Measurements from ENCODE around the gene TLCD2. TPM values are rescaled to one million over a fixed set of nuclear protein-coding genes. Genes with fewer than 3 reads are reported as not detected.

TLCD2 gene
- total and polyA plus RNA-seq, 2 of the 13 experiments (the other 11 are each of a cell fraction or from before 2014, with no cell fraction given), result 0.90 to 1.1 TPM

DNA sequence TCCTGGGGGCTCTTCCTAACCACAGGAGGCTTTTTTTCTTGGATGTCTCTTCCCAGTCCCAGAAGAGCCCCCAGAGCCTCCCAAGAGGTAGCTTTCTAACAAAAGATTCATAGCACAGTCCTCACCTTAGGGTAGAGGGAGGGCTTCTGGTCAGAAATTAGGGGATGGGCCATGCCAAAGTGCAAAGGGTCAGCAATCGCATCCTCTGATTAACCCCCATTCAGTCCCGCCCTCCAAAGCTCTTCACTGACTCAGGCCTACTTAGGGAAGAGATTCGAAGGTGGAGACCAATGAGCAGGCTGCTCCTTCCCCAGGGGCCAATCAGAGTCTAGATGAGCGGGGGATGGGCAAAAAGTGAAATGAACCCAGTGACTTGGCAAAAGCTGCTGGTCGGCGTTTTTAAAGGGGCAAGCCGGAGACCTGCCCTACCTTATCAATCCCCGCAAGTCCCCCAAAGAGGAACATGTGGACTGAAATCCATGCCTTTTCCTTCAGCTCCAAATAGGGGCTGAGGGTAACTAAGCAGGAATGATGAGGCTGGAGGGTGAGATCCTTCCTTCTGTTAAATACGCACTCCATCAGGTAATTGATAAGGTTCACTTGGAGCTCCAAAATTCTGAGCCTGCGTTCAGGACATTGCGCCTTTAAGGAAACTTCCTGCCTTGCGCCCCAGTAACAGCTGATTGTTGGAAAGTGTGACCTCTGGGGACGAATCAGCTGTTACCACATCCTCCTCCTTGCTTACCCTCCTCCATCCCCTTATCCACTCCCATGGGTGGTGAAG lies 6.9 kb upstream of the TLCD2 start (continued):
- TF ChIP-seq ZSCAN9 (CRISPR knock-in tag; IDR thresholded peaks at IDR 0.05; ENCODE audit: borderline replicate concordance) (no peak), ETV5 (CRISPR knock-in tag; IDR thresholded peaks at IDR 0.05; ENCODE audit: borderline replicate concordance) (peak; percentile 5; the same call in 1 of the 2 replicates), ESRRA (CRISPR knock-in tag; IDR thresholded peaks at IDR 0.05; ENCODE audit: low read depth) (no peak), FOXK1 (CRISPR knock-in tag; IDR thresholded peaks at IDR 0.05; ENCODE audit: borderline replicate concordance, low read depth) (no peak; the same call in 1 of the 2 replicates), KAT8 (CRISPR knock-in tag; IDR thresholded peaks at IDR 0.05) (peak; percentile 53), ATAD3A (CRISPR knock-in tag; IDR thresholded peaks at IDR 0.05) (no peak), KLF16 (CRISPR knock-in tag; IDR thresholded peaks at IDR 0.05) (no peak), HES4 (CRISPR knock-in tag; IDR thresholded peaks at IDR 0.05; ENCODE audit: borderline replicate concordance) (0 out of 2 replicates have a peak, but pooled peaks have one; percentile 34), ZNF430 (CRISPR knock-in tag; IDR thresholded peaks at IDR 0.05) (no peak), ZNF550 (CRISPR knock-in tag; IDR thresholded peaks at IDR 0.05; ENCODE audit: borderline replicate concordance) (no peak), PCBP2 (optimal IDR thresholded peaks at IDR 0.05; ENCODE audit: low read depth, low read length, poor library complexity, severe bottlenecking) (no peak)
- TF ChIP-seq, protein P1, sequence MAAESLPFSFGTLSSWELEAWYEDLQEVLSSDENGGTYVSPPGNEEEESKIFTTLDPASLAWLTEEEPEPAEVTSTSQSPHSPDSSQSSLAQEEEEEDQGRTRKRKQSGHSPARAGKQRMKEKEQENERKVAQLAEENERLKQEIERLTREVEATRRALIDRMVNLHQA (CRISPR knock-in tag; IDR thresholded peaks at IDR 0.05), result no peak
- TF ChIP-seq, protein P2, sequence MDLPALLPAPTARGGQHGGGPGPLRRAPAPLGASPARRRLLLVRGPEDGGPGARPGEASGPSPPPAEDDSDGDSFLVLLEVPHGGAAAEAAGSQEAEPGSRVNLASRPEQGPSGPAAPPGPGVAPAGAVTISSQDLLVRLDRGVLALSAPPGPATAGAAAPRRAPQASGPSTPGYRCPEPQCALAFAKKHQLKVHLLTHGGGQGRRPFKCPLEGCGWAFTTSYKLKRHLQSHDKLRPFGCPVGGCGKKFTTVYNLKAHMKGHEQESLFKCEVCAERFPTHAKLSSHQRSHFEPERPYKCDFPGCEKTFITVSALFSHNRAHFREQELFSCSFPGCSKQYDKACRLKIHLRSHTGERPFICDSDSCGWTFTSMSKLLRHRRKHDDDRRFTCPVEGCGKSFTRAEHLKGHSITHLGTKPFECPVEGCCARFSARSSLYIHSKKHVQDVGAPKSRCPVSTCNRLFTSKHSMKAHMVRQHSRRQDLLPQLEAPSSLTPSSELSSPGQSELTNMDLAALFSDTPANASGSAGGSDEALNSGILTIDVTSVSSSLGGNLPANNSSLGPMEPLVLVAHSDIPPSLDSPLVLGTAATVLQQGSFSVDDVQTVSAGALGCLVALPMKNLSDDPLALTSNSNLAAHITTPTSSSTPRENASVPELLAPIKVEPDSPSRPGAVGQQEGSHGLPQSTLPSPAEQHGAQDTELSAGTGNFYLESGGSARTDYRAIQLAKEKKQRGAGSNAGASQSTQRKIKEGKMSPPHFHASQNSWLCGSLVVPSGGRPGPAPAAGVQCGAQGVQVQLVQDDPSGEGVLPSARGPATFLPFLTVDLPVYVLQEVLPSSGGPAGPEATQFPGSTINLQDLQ (CRISPR knock-in tag; IDR thresholded peaks at IDR 0.05), result no peak
- TF ChIP-seq, protein P3, sequence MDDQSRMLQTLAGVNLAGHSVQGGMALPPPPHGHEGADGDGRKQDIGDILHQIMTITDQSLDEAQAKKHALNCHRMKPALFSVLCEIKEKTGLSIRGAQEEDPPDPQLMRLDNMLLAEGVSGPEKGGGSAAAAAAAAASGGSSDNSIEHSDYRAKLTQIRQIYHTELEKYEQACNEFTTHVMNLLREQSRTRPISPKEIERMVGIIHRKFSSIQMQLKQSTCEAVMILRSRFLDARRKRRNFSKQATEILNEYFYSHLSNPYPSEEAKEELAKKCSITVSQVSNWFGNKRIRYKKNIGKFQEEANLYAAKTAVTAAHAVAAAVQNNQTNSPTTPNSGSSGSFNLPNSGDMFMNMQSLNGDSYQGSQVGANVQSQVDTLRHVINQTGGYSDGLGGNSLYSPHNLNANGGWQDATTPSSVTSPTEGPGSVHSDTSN (CRISPR knock-in tag; IDR thresholded peaks at IDR 0.05; ENCODE audit: borderline replicate concordance), result no peak
- TF ChIP-seq, protein P4, sequence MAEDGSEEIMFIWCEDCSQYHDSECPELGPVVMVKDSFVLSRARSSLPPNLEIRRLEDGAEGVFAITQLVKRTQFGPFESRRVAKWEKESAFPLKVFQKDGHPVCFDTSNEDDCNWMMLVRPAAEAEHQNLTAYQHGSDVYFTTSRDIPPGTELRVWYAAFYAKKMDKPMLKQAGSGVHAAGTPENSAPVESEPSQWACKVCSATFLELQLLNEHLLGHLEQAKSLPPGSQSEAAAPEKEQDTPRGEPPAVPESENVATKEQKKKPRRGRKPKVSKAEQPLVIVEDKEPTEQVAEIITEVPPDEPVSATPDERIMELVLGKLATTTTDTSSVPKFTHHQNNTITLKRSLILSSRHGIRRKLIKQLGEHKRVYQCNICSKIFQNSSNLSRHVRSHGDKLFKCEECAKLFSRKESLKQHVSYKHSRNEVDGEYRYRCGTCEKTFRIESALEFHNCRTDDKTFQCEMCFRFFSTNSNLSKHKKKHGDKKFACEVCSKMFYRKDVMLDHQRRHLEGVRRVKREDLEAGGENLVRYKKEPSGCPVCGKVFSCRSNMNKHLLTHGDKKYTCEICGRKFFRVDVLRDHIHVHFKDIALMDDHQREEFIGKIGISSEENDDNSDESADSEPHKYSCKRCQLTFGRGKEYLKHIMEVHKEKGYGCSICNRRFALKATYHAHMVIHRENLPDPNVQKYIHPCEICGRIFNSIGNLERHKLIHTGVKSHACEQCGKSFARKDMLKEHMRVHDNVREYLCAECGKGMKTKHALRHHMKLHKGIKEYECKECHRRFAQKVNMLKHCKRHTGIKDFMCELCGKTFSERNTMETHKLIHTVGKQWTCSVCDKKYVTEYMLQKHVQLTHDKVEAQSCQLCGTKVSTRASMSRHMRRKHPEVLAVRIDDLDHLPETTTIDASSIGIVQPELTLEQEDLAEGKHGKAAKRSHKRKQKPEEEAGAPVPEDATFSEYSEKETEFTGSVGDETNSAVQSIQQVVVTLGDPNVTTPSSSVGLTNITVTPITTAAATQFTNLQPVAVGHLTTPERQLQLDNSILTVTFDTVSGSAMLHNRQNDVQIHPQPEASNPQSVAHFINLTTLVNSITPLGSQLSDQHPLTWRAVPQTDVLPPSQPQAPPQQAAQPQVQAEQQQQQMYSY (CRISPR knock-in tag; IDR thresholded peaks at IDR 0.05), result no peak
- TF ChIP-seq, protein P5, sequence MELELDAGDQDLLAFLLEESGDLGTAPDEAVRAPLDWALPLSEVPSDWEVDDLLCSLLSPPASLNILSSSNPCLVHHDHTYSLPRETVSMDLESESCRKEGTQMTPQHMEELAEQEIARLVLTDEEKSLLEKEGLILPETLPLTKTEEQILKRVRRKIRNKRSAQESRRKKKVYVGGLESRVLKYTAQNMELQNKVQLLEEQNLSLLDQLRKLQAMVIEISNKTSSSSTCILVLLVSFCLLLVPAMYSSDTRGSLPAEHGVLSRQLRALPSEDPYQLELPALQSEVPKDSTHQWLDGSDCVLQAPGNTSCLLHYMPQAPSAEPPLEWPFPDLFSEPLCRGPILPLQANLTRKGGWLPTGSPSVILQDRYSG (CRISPR knock-in tag; IDR thresholded peaks at IDR 0.05), result no peak
- TF ChIP-seq, protein P6, sequence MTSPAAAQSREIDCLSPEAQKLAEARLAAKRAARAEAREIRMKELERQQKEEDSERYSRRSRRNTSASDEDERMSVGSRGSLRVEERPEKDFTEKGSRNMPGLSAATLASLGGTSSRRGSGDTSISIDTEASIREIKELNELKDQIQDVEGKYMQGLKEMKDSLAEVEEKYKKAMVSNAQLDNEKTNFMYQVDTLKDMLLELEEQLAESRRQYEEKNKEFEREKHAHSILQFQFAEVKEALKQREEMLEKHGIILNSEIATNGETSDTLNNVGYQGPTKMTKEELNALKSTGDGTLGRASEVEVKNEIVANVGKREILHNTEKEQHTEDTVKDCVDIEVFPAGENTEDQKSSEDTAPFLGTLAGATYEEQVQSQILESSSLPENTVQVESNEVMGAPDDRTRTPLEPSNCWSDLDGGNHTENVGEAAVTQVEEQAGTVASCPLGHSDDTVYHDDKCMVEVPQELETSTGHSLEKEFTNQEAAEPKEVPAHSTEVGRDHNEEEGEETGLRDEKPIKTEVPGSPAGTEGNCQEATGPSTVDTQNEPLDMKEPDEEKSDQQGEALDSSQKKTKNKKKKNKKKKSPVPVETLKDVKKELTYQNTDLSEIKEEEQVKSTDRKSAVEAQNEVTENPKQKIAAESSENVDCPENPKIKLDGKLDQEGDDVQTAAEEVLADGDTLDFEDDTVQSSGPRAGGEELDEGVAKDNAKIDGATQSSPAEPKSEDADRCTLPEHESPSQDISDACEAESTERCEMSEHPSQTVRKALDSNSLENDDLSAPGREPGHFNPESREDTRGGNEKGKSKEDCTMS (CRISPR knock-in tag; conservative IDR thresholded peaks at IDR 0.05), result no peak

Data from HepG2 (cell line).